Upper lobe of left lung (tissue), 4 donors: Measurements from ENCODE around the gene DOCK1.

ENCODE experiments used
- POLR2A ChIP-seq, 4 donors: fragments of 450-650 bp; IDR thresholded peaks; one replicate each; pipeline ENCODE4 v1.5.1; 2016 to 2017; ENCODE audit warnings: antibody characterized with exemption in 4 of 4, mild to moderate bottlenecking in 2 of 4
- TF ChIP-seq, protein P1 (sequence below), 6 experiments: fragments of 450-650 bp in 4 of 6; fragments of 200-600 bp in 2 of 6; sonication (generic) in 2 of 6; IDR thresholded peaks; one replicate each; pipeline ENCODE4 v1.5.1; 2016 to 2019; ENCODE audit warnings: antibody characterized with exemption in 6 of 6

DNA sequence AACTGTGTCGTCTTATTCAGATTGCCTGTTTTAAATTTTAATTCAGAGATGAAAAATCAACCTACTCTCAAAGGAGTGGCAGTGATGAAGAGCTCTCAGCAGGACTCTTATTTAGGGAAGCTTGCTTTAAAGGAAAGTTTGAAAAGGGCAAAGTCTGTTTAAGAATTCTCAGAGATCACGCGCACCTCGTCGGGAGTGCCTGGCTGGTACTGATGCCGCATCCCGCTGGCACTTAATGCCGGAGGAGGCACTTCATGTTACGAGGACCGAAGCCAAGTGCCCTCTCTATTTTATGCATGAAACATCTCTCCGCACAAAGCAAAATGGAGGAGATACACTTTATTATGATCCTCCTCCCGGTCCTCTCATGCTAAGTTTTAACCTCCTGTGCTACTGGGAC lies 362.2 kb downstream of the DOCK1 start:
- TF ChIP-seq, protein P1, sequence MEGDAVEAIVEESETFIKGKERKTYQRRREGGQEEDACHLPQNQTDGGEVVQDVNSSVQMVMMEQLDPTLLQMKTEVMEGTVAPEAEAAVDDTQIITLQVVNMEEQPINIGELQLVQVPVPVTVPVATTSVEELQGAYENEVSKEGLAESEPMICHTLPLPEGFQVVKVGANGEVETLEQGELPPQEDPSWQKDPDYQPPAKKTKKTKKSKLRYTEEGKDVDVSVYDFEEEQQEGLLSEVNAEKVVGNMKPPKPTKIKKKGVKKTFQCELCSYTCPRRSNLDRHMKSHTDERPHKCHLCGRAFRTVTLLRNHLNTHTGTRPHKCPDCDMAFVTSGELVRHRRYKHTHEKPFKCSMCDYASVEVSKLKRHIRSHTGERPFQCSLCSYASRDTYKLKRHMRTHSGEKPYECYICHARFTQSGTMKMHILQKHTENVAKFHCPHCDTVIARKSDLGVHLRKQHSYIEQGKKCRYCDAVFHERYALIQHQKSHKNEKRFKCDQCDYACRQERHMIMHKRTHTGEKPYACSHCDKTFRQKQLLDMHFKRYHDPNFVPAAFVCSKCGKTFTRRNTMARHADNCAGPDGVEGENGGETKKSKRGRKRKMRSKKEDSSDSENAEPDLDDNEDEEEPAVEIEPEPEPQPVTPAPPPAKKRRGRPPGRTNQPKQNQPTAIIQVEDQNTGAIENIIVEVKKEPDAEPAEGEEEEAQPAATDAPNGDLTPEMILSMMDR (IDR thresholded peaks at IDR 0.05): no peak
- TF ChIP-seq POLR2A (IDR thresholded peaks at IDR 0.05): no peak
